Activated CD8-positive, alpha-beta T cell treated with anti-CD3 and anti-CD28 coated beads for 36 hours (primary cell): ENCODE measurements around the gene NTF3. TPM values are rescaled to one million over a fixed set of nuclear protein-coding genes. Genes with fewer than 3 reads are reported as not detected.

ENCODE experiments used
- ATAC-seq: fragments of 200-7000 bp; cut with Tn5 transposase; one replicate; pipeline ENCODE4 v1.10.0; 2021; ENCODE audit warnings: mild to moderate bottlenecking, moderate library complexity
- CTCF ChIA-PET: fragments of 350-600 bp; sonication (Branson Sonifier 250); formaldehyde crosslinking; loops from one replicate; lab custom pipeline; 2021; ENCODE audit warnings: antibody characterized with exemption; lab: Charles Lee
- POLR2A ChIA-PET: fragments of 350-600 bp; sonication (Branson Sonifier 250); formaldehyde crosslinking; loops from one replicate; lab custom pipeline; 2021; ENCODE audit warnings: antibody characterized with exemption; lab: Charles Lee
- DNase-seq: peaks from one replicate; pipeline ENCODE4 v3.0.0-alpha.2; 2020
- H3K27ac Mint-ChIP-seq: one replicate; pipeline ENCODE4 v1.8.0; 2021; ENCODE audit warnings: mild to moderate bottlenecking, mixed read lengths
- H3K27me3 Mint-ChIP-seq: one replicate; pipeline ENCODE4 v1.8.0; 2021; ENCODE audit warnings: mixed read lengths
- H3K36me3 Mint-ChIP-seq: one replicate; pipeline ENCODE4 v1.8.0; 2021; ENCODE audit warnings: low read depth, mixed read lengths
- H3K4me1 Mint-ChIP-seq: one replicate; pipeline ENCODE4 v1.8.0; 2021; ENCODE audit warnings: low read depth, mixed read lengths
- H3K4me3 Mint-ChIP-seq: one replicate; pipeline ENCODE4 v1.8.0; 2021; ENCODE audit warnings: mild to moderate bottlenecking, moderate library complexity, mixed read lengths
- H3K9me3 Mint-ChIP-seq: one replicate; pipeline ENCODE4 v1.8.0; 2021; ENCODE audit warnings: mixed read lengths
- CTCF ChIP-seq: fragments of 200-600 bp; IDR thresholded peaks from one replicate; pipeline ENCODE4 v1.8.0; 2022; ENCODE audit warnings: antibody characterized with exemption, mild to moderate bottlenecking
- intact Hi-C: fragments of 100-400 bp; cut with micrococcal nuclease; formaldehyde crosslinking; loops from one replicate; pipeline ENCODE4 v1.10.0; 2022
- total RNA-seq, 2 experiments: library from RNA; stranded (reverse); gene quantifications; one replicate each; pipeline ENCODE4 v1.2.3, GENCODE V29; 2021

The NTF3 gene
- total RNA-seq, 2 experiments from 2014 or later: not detected

DNA sequence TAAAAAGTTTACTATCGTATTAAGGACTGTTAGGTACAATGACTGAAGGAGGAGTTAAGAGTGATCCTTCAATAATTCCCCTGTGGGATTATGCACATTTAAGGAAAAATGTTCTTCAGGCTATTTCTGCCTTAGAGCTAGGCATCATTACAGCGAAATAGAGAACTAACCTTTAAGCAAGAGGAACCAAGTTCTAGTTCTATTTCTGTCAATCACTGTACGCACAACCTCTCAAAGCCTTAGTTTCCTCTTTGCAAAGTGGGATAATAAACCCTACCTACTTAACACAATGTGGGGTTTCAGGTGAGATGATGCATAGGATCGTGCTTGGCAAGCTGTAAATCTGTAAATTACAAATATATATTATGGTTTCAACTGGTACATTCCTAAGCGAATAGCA lies 15.4 kb downstream of the NTF3 start:
- no peak for DNase-seq

DNA sequence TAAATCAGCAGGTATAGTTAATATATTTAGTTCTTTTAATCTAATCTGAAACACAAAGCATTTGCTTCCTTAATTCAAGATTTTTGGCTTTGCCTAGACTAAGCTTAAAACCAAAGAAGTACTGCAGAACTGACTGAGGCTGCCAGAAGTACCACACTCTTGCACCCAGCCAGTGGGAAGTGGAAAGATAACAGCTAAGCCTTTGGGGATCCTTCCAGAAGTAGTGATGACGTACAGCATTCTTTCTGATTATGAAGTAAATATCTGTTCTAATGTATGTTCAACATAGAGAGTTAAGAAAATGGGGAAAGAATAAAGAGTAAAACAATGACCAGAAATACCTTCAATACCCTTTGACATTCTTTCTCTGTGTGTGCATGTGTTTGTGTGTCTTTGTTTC lies 19.3 kb downstream of the NTF3 start:
- intact Hi-C loops: no loop called here
- Mint-ChIP-seq H3K4me1 (no peaks in the 10 kb centered on the region), H3K27ac (no peak overlapping the region), H3K36me3 (no peaks in the 10 kb centered on the region), H3K4me3 (no peak overlapping the region), H3K9me3 (no peaks in the 10 kb centered on the region), H3K27me3 (peaks cover 11% of the 10 kb centered on the region)
- TF ChIP-seq CTCF: no peak
- ATAC-seq: no peak
- POLR2A ChIA-PET: no interaction called here
- CTCF ChIA-PET: no interaction called here
- DNase-seq: no peak

More for the DNA sequence above, 15.4 kb downstream of the NTF3 start:
- Mint-ChIP-seq H3K4me1 (no peaks in the 10 kb centered on the region), H3K9me3 (no peaks in the 10 kb centered on the region), H3K4me3 (no peak overlapping the region), H3K36me3 (no peaks in the 10 kb centered on the region), H3K27me3 (peaks cover 16% of the 10 kb centered on the region), H3K27ac (no peak overlapping the region)
- TF ChIP-seq CTCF: no peak
- intact Hi-C loops: loop anchor here (10.0 kb wide), 1 partner anchor 243 kb away; no protein-coding TSS in a partner anchor
- POLR2A ChIA-PET: no interaction called here
- CTCF ChIA-PET: no interaction called here
- ATAC-seq: no peak

- H3K27ac Mint-ChIP-seq: no peak overlapping the region
- intact Hi-C loops: no loop called here
- ChIA-PET CTCF (no interaction called here), POLR2A (no interaction called here)
- no peaks in the 10 kb centered on the region for H3K36me3 Mint-ChIP-seq
- no peak for DNase-seq
- peaks cover 11% of the 10 kb centered on the region for H3K27me3 Mint-ChIP-seq
- no peaks in the 10 kb centered on the region for H3K9me3 Mint-ChIP-seq
- ATAC-seq: no peak
- H3K4me3 Mint-ChIP-seq: no peak overlapping the region
- TF ChIP-seq CTCF: no peak
- H3K4me1 Mint-ChIP-seq: peaks cover 3% of the 10 kb centered on the region
These were observed 20.7 kb downstream of the NTF3 start for GRCh38 chr12:5452569-5452968.

DNA sequence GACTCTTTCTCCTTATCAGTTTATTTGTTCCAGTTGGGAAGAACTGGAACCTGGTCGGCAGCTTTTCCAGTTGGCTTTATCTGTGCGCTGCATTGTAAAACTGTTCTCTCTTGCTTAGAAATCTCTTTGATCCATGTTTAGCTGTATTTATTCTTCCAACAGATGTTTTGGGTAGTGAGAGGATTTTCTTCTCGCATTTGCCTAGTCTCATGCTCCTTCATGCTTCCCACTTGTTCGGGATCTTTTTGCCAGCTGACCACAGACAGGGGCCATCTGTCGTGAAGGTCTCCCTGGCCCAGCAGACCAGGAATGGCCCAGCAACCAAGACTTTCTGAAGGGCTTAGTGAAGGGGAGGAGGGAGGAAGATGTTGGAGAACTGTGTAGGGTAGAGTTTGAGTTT lies 21.6 kb downstream of the NTF3 start:
- Mint-ChIP-seq H3K4me1 (peaks cover 3% of the 10 kb centered on the region), H3K36me3 (no peaks in the 10 kb centered on the region), H3K27me3 (peaks cover 7% of the 10 kb centered on the region), H3K9me3 (no peaks in the 10 kb centered on the region), H3K4me3 (no peak overlapping the region), H3K27ac (no peak overlapping the region)
- intact Hi-C loops: no loop called here
- CTCF ChIA-PET: no interaction called here
- POLR2A ChIA-PET: interaction anchor here (1.0 kb wide), 1 partner anchor 292 kb away, joined by 3 read pairs; no protein-coding TSS in a partner anchor
- ATAC-seq (no peak), DNase-seq (no peak)
- no peak for TF ChIP-seq CTCF

- ChIA-PET CTCF (no interaction called here), POLR2A (no interaction called here)
- Mint-ChIP-seq H3K4me3 (no peak overlapping the region), H3K4me1 (peaks cover 3% of the 10 kb centered on the region), H3K27me3 (peaks cover 3% of the 10 kb centered on the region), H3K36me3 (no peaks in the 10 kb centered on the region), H3K9me3 (no peaks in the 10 kb centered on the region), H3K27ac (no peak overlapping the region)
- DNase-seq (no peak), ATAC-seq (no peak)
- TF ChIP-seq CTCF: no peak
- intact Hi-C loops: no loop called here
These were observed 23.1 kb downstream of the NTF3 start for GRCh38 chr12:5455045-5455444.
